NCI-H2227 (cell line): ENCODE measurements around the gene SPINT1.

Experiments
- DNase-seq: peaks from one replicate; lab custom pipeline; 2025; ENCODE audit not compliant: unreplicated experiment; lab: John Stamatoyannopoulos, UW

Gene SPINT1, protein sequence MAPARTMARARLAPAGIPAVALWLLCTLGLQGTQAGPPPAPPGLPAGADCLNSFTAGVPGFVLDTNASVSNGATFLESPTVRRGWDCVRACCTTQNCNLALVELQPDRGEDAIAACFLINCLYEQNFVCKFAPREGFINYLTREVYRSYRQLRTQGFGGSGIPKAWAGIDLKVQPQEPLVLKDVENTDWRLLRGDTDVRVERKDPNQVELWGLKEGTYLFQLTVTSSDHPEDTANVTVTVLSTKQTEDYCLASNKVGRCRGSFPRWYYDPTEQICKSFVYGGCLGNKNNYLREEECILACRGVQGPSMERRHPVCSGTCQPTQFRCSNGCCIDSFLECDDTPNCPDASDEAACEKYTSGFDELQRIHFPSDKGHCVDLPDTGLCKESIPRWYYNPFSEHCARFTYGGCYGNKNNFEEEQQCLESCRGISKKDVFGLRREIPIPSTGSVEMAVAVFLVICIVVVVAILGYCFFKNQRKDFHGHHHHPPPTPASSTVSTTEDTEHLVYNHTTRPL

DNA sequence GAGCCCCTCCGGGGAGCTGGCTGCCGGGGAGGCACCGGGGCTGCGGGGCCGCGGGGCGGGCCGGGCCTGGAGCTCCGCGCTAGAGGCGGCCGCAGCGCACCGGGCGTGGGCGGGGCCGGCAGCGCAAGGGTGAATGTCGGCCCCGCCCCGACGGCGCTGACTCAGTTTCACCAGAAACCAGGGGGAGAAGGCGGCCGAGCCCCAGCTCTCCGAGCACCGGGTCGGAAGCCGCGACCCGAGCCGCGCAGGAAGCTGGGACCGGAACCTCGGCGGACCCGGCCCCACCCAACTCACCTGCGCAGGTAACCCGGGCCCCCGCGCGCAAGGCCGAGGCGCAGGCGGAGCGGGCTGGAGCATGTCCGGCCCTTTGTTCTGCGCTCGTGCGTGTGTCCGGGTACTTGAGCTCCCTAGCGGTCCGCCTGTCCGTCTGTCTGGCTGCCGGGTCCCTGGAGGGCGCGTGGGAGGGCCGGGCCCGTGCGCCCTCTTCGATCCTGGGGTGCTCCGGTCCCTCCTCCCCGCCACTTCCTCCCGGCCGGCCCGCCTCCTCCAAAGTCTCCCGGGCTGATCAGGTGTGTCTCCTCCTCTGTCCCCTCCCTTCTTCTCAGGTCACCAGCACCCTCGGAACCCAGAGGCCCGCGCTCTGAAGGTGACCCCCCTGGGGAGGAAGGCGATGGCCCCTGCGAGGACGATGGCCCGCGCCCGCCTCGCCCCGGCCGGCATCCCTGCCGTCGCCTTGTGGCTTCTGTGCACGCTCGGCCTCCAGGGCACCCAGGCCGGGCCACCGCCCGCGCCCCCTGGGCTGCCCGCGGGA is at the start of gene SPINT1:
Gene SPINT1, plus strand, starts transcription at position 164 of the 811 bp plus-strand sequence. Its CDS starts 507 bp downstream, at position 671.
- no peak for DNase-seq

DNA sequence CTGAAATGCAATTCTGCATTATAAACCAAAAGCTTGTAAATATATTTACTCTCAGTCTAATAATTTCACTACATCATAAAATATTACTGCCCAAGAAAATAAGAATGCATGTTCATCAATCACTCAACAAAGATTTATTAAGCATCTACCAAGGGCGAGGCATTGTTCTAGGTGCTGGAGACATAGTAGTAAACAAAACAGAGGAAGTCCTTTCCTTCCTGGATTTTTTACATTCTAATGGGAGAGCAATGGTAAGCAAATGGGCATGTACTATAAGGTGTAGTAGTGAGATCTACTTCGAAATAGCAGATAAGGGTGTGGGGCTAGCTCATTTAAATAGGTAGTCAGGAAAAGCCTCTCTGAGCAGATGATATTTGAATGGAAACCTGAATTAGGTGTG is 47.8 kb upstream of the SPINT1 start:
- no peak for DNase-seq

DNA sequence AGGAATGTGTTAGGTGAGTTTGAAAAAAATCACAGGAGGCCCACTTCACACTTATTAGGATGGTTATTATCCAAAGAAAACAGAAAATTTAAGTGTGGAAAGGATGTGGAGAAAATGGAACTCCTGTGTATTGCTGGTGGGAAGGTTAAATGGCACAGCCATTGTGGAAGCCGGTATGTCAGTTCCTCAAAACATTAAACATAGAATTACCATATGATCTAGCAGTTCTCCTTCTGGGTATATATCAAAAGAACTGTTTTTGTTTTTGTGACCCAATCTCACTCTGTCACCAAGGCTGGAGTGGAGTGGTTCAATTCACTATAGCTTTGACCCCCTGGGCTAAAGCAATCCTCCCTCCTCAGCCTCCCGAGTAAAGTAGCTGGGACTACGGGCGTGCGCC is 47.3 kb upstream of the SPINT1 start:
- no peak for DNase-seq

DNA sequence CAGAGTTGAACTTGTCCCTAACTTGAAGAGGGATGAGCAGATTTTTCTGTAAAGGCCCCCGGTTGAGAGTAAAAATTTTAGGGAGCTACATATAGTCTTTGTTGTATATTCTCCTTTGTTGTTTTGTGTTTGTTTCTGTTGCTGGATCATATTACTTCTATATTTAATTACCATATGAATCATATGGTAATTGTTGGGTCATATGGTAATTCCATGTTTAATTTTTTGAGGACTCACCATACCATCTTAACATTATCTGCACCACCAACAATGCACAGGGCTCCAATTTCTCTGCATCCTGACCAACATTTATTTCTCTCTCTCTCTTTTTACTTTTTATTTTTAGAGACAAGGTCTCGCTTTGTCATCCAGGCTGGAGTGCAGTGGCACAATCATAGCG is 44.3 kb upstream of the SPINT1 start:
- no peak for DNase-seq

DNA sequence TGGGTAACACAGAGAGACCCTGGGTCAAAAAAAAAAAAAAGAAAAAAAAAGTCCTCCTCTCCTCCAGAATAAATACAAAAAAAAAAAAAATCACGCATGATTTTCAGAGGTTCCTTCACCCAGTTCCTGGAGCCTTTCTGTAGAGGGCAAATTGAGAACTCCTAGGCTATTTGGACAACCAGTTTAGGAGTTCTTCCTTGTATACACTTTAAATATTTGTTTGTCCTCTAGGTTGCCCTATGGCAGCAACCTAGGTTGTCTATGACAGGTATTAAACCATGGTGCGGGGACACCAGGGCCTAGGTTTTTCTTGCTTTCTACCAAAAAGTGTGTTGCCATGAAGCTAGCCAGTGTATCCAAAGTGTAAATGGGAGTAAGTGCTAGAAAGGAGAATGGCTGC is 40.8 kb upstream of the SPINT1 start:
- no peak for DNase-seq

DNA sequence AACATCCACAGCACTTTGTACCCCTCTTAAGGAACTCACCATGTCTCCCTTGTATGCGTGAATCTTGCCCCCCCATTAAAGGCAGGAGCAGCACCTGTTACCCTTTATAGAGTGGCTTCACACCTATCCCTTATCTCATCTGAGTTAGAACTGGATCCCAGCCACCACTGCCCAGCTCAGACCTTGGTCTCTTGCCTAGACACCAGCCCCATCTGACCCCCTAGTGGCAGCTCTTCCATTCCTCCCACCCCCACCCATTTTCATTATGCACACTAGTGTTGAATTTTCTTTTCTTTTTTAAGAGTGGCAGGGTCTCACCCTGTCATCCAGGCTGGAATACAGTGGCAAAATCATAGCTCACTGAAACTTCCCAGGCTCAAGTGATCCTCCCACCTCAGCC is 40.2 kb upstream of the SPINT1 start:
- DNase-seq: no peak

DNA sequence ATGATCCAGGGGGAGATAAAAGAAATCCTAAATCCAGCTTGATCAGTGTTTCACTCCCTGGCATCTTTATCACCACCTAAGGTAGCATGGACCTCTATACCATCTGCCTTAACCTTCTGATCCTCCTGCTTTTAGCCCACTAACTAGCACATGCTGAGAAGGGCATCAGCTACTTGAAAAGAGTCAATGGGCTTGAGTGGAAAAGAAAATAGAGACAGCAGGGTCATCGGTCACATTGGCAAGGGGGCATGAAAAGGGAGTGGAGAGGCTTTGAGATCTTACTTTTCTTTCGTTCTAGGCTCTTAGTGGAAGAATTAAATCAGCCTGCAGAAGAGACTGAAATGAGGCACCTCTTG is 37.2 kb upstream of the SPINT1 start:
- DNase-seq: no peak

DNA sequence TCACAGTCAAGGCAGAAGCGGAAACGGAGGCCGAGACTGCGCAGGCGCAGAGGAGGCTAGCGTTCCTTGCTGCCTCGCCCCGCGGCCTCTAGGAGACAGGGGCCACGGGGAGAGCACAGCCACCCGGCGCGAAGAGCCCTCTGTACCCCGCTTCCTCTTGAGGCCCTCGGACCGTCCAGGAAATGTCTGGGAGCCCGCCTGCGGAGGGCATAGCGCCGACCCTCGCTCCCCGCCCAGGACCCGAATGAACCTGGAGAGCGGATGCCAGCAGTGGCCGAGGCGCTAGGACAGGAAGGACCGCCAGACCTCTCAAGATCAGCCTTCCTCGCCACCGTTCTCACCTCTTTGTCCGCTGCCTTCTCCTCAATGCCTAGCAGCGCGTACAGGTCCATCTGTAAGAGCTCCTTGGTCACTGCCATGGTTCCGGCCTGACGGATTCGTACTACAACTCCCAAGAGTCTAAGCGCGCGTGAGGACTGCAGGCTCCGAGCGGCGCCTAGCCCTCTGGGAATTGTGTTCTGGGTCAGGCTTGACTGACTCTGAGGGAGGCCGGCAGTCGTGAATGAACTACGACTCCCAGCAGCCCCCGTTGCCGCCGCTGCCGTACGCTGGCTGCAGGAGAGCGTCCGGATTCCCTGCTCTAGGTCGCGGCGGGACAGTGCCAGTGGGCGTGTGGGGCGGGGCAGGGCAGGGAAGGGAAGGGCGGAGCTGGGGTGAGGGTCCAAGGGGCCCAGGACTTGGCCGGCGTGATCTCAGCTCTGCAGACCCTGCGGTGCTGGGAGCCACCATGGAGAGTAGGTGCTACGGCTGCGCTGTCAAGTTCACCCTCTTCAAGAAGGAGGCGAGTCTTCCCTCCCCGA is 36.6 kb upstream of the SPINT1 start, which contains the start of the genes DNAJC17 and ZFYVE19:
Gene DNAJC17, minus strand, starts transcription at position 446 of the 860 bp plus-strand sequence. Its CDS starts 27 bp downstream, at position 419.
Gene ZFYVE19, plus strand, starts transcription at position 62 of the 860 bp plus-strand sequence. Its CDS starts 501 bp downstream, at position 563.
- DNase-seq: peak; percentile 94

DNA sequence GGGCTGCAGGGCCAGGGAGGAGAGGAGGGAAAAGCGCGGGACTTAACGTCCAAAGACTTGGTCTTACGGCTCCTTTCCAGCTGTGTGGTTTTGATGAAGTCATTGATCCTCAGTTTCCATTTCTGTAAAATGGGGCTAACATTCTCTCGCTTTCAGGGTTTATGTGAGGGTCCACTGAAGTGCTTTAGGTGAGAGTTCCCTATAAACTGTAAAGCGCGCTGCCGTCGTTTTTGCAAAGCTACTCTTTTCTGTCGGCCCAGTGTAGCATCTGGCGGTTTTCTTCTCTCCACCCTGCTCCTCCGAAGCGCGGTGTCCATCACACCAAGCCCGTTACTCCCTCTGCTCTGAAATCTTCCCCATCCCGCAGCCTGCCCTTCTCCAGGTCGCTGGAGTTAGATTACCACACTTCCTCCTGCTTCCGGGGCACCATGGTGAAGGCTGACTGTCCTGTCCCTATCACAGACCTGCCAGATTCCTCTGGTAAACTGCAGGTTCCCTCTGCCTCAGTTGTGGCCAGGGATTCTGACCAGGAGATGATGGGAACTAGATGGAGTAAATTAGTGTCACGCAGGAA is 35.9 kb upstream of the SPINT1 start:
- DNase-seq: no peak

DNA sequence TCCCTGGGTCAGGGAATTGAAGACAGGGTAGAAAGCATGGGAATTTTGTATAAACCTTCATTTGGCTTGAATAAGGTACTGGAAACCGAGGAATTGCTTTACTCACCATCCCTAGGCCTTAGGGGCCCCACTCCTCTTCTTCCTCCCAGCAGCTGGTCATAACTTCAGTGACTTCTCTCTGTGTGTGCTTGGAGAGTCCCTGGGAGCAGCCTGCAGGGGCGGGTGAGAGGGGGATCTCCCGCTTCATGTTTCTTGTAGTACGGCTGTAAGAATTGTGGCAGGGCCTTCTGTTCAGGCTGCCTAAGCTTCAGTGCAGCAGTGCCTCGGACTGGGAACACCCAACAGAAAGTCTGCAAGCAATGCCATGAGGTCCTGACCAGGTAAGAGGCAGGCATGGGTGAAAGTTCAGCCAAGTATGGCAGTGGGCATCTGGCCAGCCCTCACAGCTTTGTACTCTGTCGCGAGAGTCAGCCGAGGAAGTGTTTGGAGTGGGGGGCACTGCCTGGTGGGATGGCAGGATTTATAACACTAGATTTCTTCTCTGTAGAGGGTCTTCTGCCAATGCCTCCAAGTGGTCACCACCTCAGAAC is 34.9 kb upstream of the SPINT1 start:
- no peak for DNase-seq

DNA sequence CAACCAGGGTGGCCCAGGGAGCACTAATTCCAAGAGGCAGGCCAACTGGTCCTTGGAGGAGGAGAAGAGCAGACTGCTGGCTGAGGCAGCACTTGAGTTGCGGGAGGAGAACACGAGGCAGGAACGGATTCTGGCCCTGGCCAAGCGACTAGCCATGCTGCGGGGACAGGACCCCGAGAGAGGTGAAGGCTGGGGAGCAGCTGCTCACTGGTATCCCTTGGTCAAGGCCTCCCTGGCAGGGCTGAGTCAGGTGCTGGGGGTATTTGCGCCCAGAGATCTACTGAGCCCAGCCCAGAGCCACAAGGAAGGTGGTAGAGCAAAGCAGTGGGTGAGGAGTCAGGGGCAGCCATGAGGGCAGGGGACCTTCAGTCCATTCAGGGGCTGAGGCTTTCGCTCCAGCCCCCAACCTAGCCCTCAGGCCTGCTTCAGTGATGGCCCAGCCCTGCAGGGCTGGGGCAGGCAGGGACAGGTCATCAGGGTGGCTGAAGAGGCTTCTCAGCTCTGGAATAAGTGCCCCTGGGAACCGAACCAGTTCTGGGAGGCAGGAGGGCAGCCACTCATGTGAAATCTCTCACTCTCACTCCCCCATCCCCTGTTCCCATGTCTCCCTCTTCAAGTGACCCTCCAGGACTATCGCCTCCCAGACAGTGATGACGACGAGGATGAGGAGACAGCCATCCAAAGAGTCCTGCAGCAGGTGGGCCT is 31.0 kb upstream of the SPINT1 start:
- no peak for DNase-seq

DNA sequence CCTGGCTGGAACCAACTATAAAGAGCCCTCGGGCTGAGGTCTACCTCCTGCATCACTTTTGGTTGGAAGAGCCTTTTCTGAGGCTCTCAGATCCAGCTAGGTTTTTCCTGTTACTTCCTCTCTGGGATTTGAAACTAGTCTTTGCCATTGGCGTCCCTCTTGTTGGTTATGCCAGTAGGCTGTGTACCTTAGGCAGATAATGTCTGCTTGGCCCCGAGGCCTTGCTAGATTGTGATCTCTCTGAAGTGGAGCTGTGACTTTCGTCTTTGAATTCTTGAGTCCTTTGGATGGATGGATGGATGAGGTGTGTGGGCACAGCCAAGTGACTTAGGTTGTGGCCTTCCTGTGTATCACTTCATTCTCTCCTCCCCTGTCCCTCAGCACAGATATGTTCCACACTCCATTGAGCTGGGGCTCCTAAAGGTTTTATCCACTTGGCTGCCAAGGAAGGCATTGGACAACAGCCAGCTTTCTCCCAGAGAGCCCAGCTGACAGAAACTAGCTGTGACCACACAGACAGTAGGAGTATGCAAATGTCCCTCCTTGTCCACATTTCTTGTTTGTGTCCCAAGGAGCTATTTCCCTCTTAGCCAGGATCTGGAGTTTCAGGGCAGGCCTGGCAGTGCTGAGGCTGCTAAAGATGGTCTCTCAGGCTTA is 28.7 kb upstream of the SPINT1 start:
- DNase-seq: no peak

DNA sequence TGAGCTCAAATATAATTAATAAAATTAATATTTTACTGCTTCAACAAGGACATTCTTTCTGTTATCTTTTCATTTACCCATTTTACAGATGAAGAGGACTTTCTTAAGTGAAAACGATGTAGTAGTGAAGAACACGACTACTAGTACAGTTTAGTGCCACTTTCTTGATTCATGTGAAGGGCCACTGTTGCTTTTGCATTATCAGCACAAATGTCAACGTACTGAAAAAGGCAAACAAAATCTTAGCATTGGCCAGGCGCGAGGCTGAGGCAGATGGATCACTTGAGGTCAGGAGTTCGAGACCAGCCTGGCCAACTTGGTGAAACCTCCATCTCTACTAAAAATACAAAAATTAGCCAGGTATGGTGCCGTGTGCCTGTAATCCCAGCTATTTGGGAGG is 24.8 kb upstream of the SPINT1 start:
- DNase-seq: no peak

DNA sequence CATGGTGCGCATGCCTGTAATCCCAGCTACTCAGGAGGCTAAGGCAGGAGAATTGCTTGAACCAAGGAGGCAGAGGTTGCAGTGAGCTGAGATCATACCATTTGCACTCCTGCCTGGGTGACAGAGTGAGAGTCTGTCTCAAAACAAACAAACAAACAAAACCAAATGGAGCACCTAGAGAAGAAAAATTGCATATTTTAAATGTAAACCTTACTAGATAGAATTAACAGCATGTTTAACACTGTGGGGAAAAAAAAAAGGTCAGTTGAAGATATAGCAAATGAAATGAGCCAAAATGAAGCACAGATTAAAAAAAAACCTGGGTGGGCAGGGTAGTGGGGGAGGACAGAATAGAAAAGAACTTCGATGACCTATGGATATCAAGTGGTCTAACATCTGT is 22.7 kb upstream of the SPINT1 start:
- DNase-seq: no peak

DNA sequence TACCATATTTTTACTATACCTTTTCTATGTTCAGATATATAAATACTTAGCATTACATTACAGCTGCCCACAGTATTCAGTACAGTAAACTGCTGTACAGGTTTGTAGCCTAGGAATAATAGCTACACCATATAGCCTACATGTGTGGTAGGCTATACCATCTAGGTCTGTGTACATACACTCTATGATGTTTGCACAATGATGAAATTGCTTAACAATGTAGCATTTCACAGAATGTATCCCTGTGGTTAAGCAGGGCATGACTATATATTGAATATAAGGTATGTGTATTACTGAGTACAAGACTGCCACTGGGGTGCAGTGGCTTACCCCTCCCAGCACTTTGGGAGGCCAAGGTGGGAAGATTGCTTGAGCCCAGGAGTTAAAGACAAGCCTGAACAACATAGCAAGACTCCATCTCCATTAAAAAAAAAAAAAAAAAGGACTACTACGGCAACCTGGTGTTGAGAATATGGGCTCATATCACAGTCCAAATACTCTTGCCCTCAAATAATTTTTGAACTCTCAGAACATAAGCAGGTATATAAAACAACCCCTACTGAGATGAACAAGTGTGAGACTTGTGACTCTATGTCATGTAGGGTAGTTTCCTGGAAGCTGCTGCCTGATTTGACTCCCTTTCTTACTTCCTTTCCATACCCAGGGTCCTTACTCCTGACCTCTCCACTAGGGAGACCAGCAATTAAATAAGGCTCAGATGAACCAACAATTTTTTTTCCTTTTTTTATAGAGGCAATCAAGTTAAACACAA is 20.1 kb upstream of the SPINT1 start:
- no peak for DNase-seq

DNA sequence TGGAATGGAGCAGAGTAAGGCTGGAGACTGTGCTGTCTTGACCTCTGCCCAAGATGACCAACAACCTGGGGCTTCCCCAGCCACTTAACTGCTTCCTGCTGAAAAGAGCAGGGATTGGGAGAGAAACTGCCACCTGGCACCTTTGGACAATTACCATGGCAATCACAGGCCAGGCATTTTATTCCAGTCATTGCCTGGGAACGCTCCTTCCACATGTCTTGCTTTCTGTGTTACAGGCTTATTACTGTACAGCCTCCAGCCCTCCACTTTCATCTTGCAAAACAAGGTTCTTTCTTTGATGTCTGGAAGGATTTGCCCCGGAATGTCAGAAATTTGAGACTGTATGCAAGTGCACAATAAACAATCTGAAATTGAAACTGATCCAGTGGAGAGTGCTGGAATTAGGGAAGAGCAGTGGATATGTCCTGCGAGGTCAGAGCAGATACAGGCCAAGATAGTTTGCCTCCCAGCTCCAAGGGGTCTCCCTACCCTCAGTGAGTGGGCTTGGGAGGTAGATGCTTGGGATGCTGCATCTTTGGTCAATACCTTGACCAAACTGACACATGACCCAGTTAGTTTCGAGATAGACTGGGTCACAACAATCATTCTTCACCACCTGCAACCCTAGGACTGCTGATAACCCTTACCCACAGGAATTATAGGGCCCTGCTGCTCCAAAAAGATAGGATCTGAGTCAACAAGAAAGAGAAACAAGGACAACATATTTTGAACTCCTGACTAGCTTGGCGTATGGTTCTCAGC is 18.0 kb upstream of the SPINT1 start:
- no peak for DNase-seq

DNA sequence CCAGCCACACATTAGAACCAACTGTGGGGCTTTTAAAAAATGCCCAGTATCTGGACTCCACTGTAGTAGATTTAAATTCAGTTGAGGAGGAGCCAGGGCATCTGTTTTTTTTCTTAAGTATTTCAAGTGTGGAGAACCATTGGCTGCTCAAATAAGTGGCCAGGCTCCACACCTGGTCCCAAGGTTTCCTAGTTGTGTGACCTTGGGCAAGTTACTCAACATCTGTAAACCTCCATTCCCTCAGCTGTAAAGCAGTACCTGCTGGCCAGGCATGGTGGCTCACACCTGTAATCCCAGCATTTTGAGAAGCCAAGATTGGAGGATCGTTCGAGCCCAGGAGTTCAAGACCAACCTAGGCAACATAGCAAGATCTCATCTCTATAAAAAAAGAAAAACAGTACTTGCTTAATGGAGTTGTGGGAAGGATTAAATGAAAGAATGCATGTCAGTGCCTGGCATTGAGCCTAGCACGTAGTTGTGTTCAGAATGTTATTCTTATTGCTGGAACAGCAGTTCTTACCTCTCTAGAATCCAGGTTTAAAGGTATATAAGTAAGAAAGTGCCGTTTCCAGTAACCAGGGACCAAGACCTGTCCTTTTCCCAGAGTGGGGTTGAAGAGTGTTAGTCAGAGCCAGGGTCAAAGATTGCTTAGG is 17.3 kb upstream of the SPINT1 start:
- no peak for DNase-seq
